Measurements from ENCODE around the gene CDK13. TPM values are rescaled to one million over a fixed set of nuclear protein-coding genes. Genes with fewer than 3 reads are reported as not detected.

The CDK13 gene
- polyA plus RNA-seq (2011; rRNA removed): 39.6 and 46.5 TPM in 2 replicates
- 9.4 and 11.0 TPM in 2 replicates for polyA plus RNA-seq (2012; cell fraction: cytosol; rRNA removed)
- polyA plus RNA-seq (2012; cell fraction: nucleus; rRNA removed): 16.7 and 16.9 TPM in 2 replicates
- polyA plus RNA-seq (2017; fragmentation: RNase III; extraction: RNeasy Plus Mini Kit Qiagen cat#74134 plus additional on column Dnase treatment): 17.7 to 18.2 TPM (median 17.9 TPM) in 3 replicates
- 47.5 and 61.1 TPM in 2 replicates for polyA minus RNA-seq (2011; rRNA and poly(A)+ RNA removed)

- peak; percentile 68 to 78 for ATAC-seq
- H3K4me1 ChIP-seq: peaks cover 18% of the 10 kb centered on the region
- H3K4me2 ChIP-seq: peak within 1 kb of the TSS; percentile 88
- H3K4me3 ChIP-seq: peak within 1 kb of the TSS; percentile 84
- no peaks in the 10 kb centered on the region for H3K9me3 ChIP-seq
- peak within 1 kb of the TSS; percentile 99 to 100 for H3K27ac ChIP-seq
- ChIA-PET CTCF (interaction anchor here (0.9 to 1.6 kb wide), 3 partner anchors 9 to 328 kb away, joined by 3 to 7 read pairs (median 3); no protein-coding TSS in a partner anchor), POLR2A (interaction anchor here (0.5 to 1.8 kb wide), 6 partner anchors 10 to 370 kb away, joined by 3 to 9 read pairs (median 4); no protein-coding TSS in a partner anchor)
- 0% methylated on average over 4 of the region's 59 CpGs for WGBS (ENCODE audit: missing lambda C conversion rate)
- TF ChIP-seq PBX3 (IDR thresholded peaks at IDR 0.05): 0 out of 2 replicates have a peak, but pooled peaks have one; percentile 25
- no peak for TF ChIP-seq HMGXB4 (CRISPR knock-in tag; IDR thresholded peaks at IDR 0.05; ENCODE audit: borderline replicate concordance)
- TF ChIP-seq HDAC2 (IDR thresholded peaks at IDR 0.05): no peak
- TF ChIP-seq CHD2 (IDR thresholded peaks at IDR 0.05; ENCODE audit: low read length, partially characterized antibody): no peak
- peak; percentile 74 for TF ChIP-seq MAX (IDR thresholded peaks at IDR 0.05)
- peak; percentile 27; the same call in 1 of the 2 replicates for TF ChIP-seq E2F6 (IDR thresholded peaks at IDR 0.05; ENCODE audit: borderline replicate concordance, low read depth)
- TF ChIP-seq EHF (CRISPR knock-in tag; IDR thresholded peaks at IDR 0.05): no peak
- peak; percentile 29; the same call in 1 of the 2 replicates for TF ChIP-seq GATA3 (IDR thresholded peaks at IDR 0.05; ENCODE audit: borderline replicate concordance)
- no peak for TF ChIP-seq CBX2 (IDR thresholded peaks at IDR 0.05; ENCODE audit: borderline replicate concordance, low read depth)
- no peak for TF ChIP-seq RAD21 (conservative IDR thresholded peaks at IDR 0.05 in 1 of 2, IDR thresholded peaks at IDR 0.05 in 1 of 2)
- no peak for TF ChIP-seq ESRRA (IDR thresholded peaks at IDR 0.05; ENCODE audit: borderline replicate concordance, low read length)
- TF ChIP-seq MAFK (IDR thresholded peaks at IDR 0.05; ENCODE audit: partially characterized antibody): no peak
- TF ChIP-seq JUN (IDR thresholded peaks at IDR 0.05): peak in 1 of 2 experiments; percentile 3; a peak in 1 of 5 replicates
- TF ChIP-seq PHF8 (IDR thresholded peaks at IDR 0.05; ENCODE audit: borderline replicate concordance, low read depth): peak; percentile 91
- peak; percentile 78 for TF ChIP-seq POLR2A (IDR thresholded peaks at IDR 0.05; ENCODE audit: low read length)
- FAIRE-seq: no peak
- peak; percentile 62 to 93 for DNase-seq (ENCODE audit: low read depth in 1 of 2, low spot score in 1 of 2)
These were observed at the start of gene CDK13 for GRCh38 chr7:39949971-39950472. CDK13 (plus strand) TSS chr7:39950256; CDS start chr7:39950642, 386 bp downstream.

GRCh38 chr7:39904077-39904486 lies 46.0 kb upstream of the CDK13 start:
- H3K4me3 ChIP-seq: no peak overlapping the region
- WGBS (ENCODE audit: missing lambda C conversion rate): 42% methylated on average over 2 of the region's 2 CpGs
- no peak for DNase-seq (ENCODE audit: low read depth in 1 of 2, low spot score in 1 of 2)
- ChIA-PET CTCF (interaction anchor here (0.5 to 0.7 kb wide), 2 partner anchors 34 to 1688 kb away, joined by 3 read pairs; no protein-coding TSS in a partner anchor), POLR2A (no interaction called here)
- H3K4me2 ChIP-seq: no peak overlapping the region
- H3K4me1 ChIP-seq: no peaks in the 10 kb centered on the region
- FAIRE-seq: no peak
- no peaks in the 10 kb centered on the region for H3K9me3 ChIP-seq
- TF ChIP-seq BCL3 (IDR thresholded peaks at IDR 0.05): no peak
- no peak for TF ChIP-seq PBX3 (IDR thresholded peaks at IDR 0.05)
- TF ChIP-seq ATOH8 (CRISPR knock-in tag; IDR thresholded peaks at IDR 0.05; ENCODE audit: low read depth): no peak
- no peak for TF ChIP-seq RAD21 (conservative IDR thresholded peaks at IDR 0.05 in 1 of 2, IDR thresholded peaks at IDR 0.05 in 1 of 2)
- no peak for TF ChIP-seq CHD4 (IDR thresholded peaks at IDR 0.05; ENCODE audit: borderline replicate concordance)
- no peak for TF ChIP-seq JUNB (IDR thresholded peaks at IDR 0.05)
- no peak for TF ChIP-seq RFX5 (IDR thresholded peaks at IDR 0.05)
- TF ChIP-seq ESRRA (IDR thresholded peaks at IDR 0.05; ENCODE audit: borderline replicate concordance, low read length): no peak
- TF ChIP-seq MAFK (IDR thresholded peaks at IDR 0.05; ENCODE audit: partially characterized antibody): no peak
- TF ChIP-seq FOSB (CRISPR knock-in tag; IDR thresholded peaks at IDR 0.05): no peak
- no peak for TF ChIP-seq ZC3H11A (IDR thresholded peaks at IDR 0.05)
- no peak for TF ChIP-seq HMGXB4 (CRISPR knock-in tag; IDR thresholded peaks at IDR 0.05; ENCODE audit: borderline replicate concordance)
- ATAC-seq: no peak
- no peak overlapping the region for H3K27ac ChIP-seq

Measured in A549 (cell line).